ENCODE results near the gene RNU5D-1.

- TF ChIP-seq CTCF (IDR thresholded peaks at IDR 0.05) (peak; percentile 87), EZH2 (IDR thresholded peaks at IDR 0.05; ENCODE audit: borderline replicate concordance, insufficient read depth, low read depth, low read length, poor library complexity, severe bottlenecking) (no peak)
These were observed at the start of gene RNU5D-1 for GRCh38 chr1:44730741-44731512.
